Measurements from ENCODE around the gene SYT8.

Gene SYT8

GRCh38 chr11:1834779-1835670 is at the start of gene SYT8:
Gene SYT8, plus strand, starts transcription at chr11:1834990. Its CDS starts 116 bp downstream, at chr11:1835106.
- no peaks in the 10 kb centered on the region for H3K9me3 ChIP-seq (ENCODE audit: control insufficient read depth, insufficient read depth, low read depth, low read length)
- no peaks in the 10 kb centered on the region for H3K36me3 ChIP-seq (ENCODE audit: control insufficient read depth in 2 of 2, insufficient read depth in 1 of 2, low read length in 2 of 2)
- ChIA-PET CTCF (interaction anchor here (0.6 to 8.2 kb wide), 15 partner anchors 30 to 322 kb away, joined by 3 to 261 read pairs (median 7); partner anchors contain the start of gene KRTAP5-6), POLR2A (no interaction called here)
- no peaks in the 10 kb centered on the region for H3K4me1 ChIP-seq (ENCODE audit: control insufficient read depth, insufficient read depth, low read length)
- H3K4me3 ChIP-seq (ENCODE audit: low read depth, low read length) = no peak within 1 kb of the TSS
- H3K27ac ChIP-seq (ENCODE audit: extremely low read depth, low read depth, low read length) = no peak within 1 kb of the TSS
- TF ChIP-seq ZNF791 (tag by site-specific recombination; IDR thresholded peaks at IDR 0.05) (no peak), PATZ1 (tag by site-specific recombination; IDR thresholded peaks at IDR 0.05) (no peak), ZNF518A (tag by site-specific recombination; conservative IDR thresholded peaks at IDR 0.05; ENCODE audit: low read depth) (no peak), ZNF785 (tag by site-specific recombination; IDR thresholded peaks at IDR 0.05) (no peak), ZNF324 (tag by site-specific recombination; IDR thresholded peaks at IDR 0.05) (no peak), KLF9 (tag by site-specific recombination; IDR thresholded peaks at IDR 0.05; ENCODE audit: low read depth) (no peak), ZNF138 (tag by site-specific recombination; IDR thresholded peaks at IDR 0.05; ENCODE audit: borderline replicate concordance) (no peak), ZNF433 (tag by site-specific recombination; IDR thresholded peaks at IDR 0.05; ENCODE audit: low read depth) (no peak), ZNF529 (tag by site-specific recombination; IDR thresholded peaks at IDR 0.05; ENCODE audit: insufficient replicate concordance) (no peak), BCL11B (tag by site-specific recombination; IDR thresholded peaks at IDR 0.05; ENCODE audit: low read depth) (no peak)

- no peaks in the 10 kb centered on the region for H3K36me3 ChIP-seq (ENCODE audit: control insufficient read depth in 2 of 2, insufficient read depth in 1 of 2, low read length in 2 of 2)
- ChIA-PET CTCF (interaction anchor here (0.6 to 3.2 kb wide), 3 partner anchors 10 to 92 kb away, joined by 3 to 8 read pairs (median 3); no protein-coding TSS in a partner anchor), POLR2A (no interaction called here)
- no peak overlapping the region for H3K4me3 ChIP-seq (ENCODE audit: low read depth, low read length)
- no peaks in the 10 kb centered on the region for H3K9me3 ChIP-seq (ENCODE audit: control insufficient read depth, insufficient read depth, low read depth, low read length)
- TF ChIP-seq ZBTB48 (tag by site-specific recombination; IDR thresholded peaks at IDR 0.05) = no peak
- no peak for TF ChIP-seq ZBTB1 (tag by site-specific recombination; IDR thresholded peaks at IDR 0.05)
- TF ChIP-seq ZBTB6 (tag by site-specific recombination; IDR thresholded peaks at IDR 0.05) = no peak
- no peak for TF ChIP-seq KLF8 (tag by site-specific recombination; IDR thresholded peaks at IDR 0.05)
- no peak for TF ChIP-seq ZNF677 (tag by site-specific recombination; IDR thresholded peaks at IDR 0.05)
- TF ChIP-seq ZNF404 (tag by site-specific recombination; IDR thresholded peaks at IDR 0.05) = no peak
- no peak for TF ChIP-seq ATF2 (tag by site-specific recombination; IDR thresholded peaks at IDR 0.05; ENCODE audit: low read depth)
- TF ChIP-seq ZNF416 (tag by site-specific recombination; IDR thresholded peaks at IDR 0.05) = no peak
- TF ChIP-seq KLF10 (tag by site-specific recombination; IDR thresholded peaks at IDR 0.05) = no peak
- TF ChIP-seq KLF1 (tag by site-specific recombination; IDR thresholded peaks at IDR 0.05) = no peak
- no peak for TF ChIP-seq ZNF239 (tag by site-specific recombination; IDR thresholded peaks at IDR 0.05)
- no peaks in the 10 kb centered on the region for H3K4me1 ChIP-seq (ENCODE audit: control insufficient read depth, insufficient read depth, low read length)
- no peak overlapping the region for H3K27ac ChIP-seq (ENCODE audit: extremely low read depth, low read depth, low read length)
These were observed 48.9 kb upstream of the SYT8 start for GRCh38 chr11:1785749-1786413.

All from HEK293 (cell line).